Psoas muscle (tissue), 8 donors: ENCODE data around the gene SPTBN4. TPM values are rescaled to one million over a fixed set of nuclear protein-coding genes. Genes with fewer than 3 reads are reported as not detected.

ENCODE experiments used
- ATAC-seq, 4 donors: fragments of 200-7000 bp; cut with Tn5 transposase; one replicate each; pipeline ENCODE4 v1.9.1; 2020; ENCODE audit warnings: moderate library complexity in 3 of 4, mild to moderate bottlenecking in 2 of 4
- DNase-seq, 2 donors: peaks; one replicate each; pipeline ENCODE4 v3.0.0-alpha.2; 2020
- H3K27ac ChIP-seq: fragments of 200-600 bp; one replicate; pipeline ENCODE4 v1.8.0; 2022
- H3K27me3 ChIP-seq, 3 donors: fragments of 200-600 bp in 1 of 3; one replicate each; pipeline versions ENCODE4 v1.6.1 to v1.8.0; 2013 to 2022; ENCODE audit warnings: low read length in 2 of 3, mild to moderate bottlenecking in 2 of 3, moderate library complexity in 1 of 3; ENCODE audit not compliant: insufficient read depth in 3 of 3
- H3K36me3 ChIP-seq, 2 donors: fragments of 200-600 bp in 1 of 2; one replicate each; pipeline versions ENCODE4 v1.6.1 to v1.8.0; 2013 to 2022; ENCODE audit warnings: low read depth in 1 of 2, mild to moderate bottlenecking in 1 of 2, moderate library complexity in 1 of 2; ENCODE audit not compliant: insufficient read depth in 1 of 2
- H3K4me1 ChIP-seq: fragments of 200-600 bp; one replicate; pipeline ENCODE4 v1.8.0; 2022
- H3K4me3 ChIP-seq: fragments of 200-600 bp; one replicate; pipeline ENCODE4 v1.8.0; 2022; ENCODE audit warnings: mild to moderate bottlenecking
- H3K9me3 ChIP-seq: fragments of 200-600 bp; one replicate; pipeline ENCODE4 v1.8.0; 2022
- WGBS, 3 donors: extraction: QIAGEN DNeasy Blood & Tissue Kit; methylation state at CpG; one replicate each; pipeline versions ENCODE4 v1.1.6 to v1.1.7; 2013; 5-methylcytosine and 5-hydroxymethylcytosine counted together
- intact Hi-C, 2 donors: fragments of 100-400 bp; cut with DNase I; formaldehyde crosslinking; loops; one replicate each; pipeline versions ENCODE4 v1.11.0 to v1.14.2; 2022
- polyA plus RNA-seq, 3 donors: library from polyadenylated mRNA; stranded (reverse); fragments of 200-250 nt; gene quantifications; one replicate each; pipeline ENCODE4 v1.2.3, GENCODE V29; 2013
- total RNA-seq, 4 donors: library from RNA; stranded (reverse); fragmentation: NEBNext Ultra II Directional in 2 of 4; extraction: Animal tissue kit (Norgen Biotek cat#: 25700) in 2 of 4; gene quantifications; one replicate each; pipeline versions ENCODE4 v1.2.1 to v1.2.4, GENCODE V29; 2021 to 2023
- TF ChIP-seq, protein P1 (sequence below): fragments of 200-600 bp; IDR thresholded peaks from one replicate; pipeline ENCODE4 v1.8.0; 2022; ENCODE audit warnings: antibody characterized with exemption
- donor health status: healthy with polysubstance abuse.
- donor health status: DM: no; HTN: no; CAD: no; lungs with moderate emphysema.
- donor health status: Bipolar disorder and iron deficiency.
- donor health status: healthy.
- donor health status: DM: yes; HTN: yes; CAD: no.
- donor health status: DM: no; HTN: no; CAD: no.
- donor health status: DM: no; HTN: no; CAD: no.
- donor health status: DM: yes; HTN: yes; CAD: no.

The SPTBN4 gene
- total and polyA plus RNA-seq, 7 donors: 0.66 to 4.7 (median 2.8) TPM

DNA sequence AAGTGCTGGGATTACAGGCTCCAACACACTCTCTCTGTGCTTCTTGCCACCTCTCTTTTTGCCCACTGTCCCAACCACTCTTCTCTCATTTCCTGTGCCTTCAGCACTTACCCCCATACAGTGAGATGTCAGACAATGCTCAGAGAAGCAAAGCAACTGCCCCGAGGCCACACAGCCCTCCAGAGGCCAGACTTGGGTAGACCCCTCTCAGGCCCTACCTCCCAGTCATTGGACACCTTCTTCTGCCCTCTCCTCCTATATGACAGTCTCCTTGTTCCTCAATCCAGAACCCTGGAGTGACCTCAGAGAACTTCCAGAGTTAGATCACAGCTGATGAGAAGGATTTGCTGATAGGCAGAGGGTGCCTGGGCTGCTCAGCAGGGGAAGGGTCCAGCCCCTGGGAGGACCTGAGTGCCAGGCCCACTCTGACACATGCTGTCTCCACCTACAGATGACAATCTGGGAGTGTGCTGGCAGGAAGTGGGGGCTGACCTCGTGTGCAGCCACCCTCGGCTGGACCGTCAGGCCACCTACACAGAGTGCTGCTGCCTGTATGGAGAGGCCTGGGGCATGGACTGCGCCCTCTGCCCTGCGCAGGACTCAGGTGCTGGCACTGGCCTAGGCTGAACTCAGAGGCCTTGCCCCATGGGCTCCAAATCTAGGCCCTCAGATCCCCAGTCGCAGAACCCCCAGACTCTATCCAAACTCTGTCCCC is 158.8 kb downstream of the SPTBN4 start:
- H3K27ac ChIP-seq: no peak overlapping the region
- WGBS, 3 donors: 78 to 87% (median 81%) methylated on average over 7 of the region's 7 CpGs

More for the DNA sequence above, 158.8 kb downstream of the SPTBN4 start:
- Histone ChIP-seq H3K4me1 (no peaks in the 10 kb centered on the region), H3K27me3 (no peaks in the 10 kb centered on the region), H3K36me3 (peaks cover 0 to 11% of the 10 kb centered on the region in 2 donors), H3K9me3 (no peaks in the 10 kb centered on the region), H3K4me3 (no peak overlapping the region)
- ATAC-seq (no peak), DNase-seq (no peak)
- TF ChIP-seq, protein P1, sequence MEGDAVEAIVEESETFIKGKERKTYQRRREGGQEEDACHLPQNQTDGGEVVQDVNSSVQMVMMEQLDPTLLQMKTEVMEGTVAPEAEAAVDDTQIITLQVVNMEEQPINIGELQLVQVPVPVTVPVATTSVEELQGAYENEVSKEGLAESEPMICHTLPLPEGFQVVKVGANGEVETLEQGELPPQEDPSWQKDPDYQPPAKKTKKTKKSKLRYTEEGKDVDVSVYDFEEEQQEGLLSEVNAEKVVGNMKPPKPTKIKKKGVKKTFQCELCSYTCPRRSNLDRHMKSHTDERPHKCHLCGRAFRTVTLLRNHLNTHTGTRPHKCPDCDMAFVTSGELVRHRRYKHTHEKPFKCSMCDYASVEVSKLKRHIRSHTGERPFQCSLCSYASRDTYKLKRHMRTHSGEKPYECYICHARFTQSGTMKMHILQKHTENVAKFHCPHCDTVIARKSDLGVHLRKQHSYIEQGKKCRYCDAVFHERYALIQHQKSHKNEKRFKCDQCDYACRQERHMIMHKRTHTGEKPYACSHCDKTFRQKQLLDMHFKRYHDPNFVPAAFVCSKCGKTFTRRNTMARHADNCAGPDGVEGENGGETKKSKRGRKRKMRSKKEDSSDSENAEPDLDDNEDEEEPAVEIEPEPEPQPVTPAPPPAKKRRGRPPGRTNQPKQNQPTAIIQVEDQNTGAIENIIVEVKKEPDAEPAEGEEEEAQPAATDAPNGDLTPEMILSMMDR: no peak
- intact Hi-C loops: no loop called here

Other genes with a start within 250 kb of the SPTBN4 start
- gene TTC9B, start 248.6 kb upstream of the SPTBN4 start, total RNA-seq: not detected
- gene TTC9B, start 248.6 kb upstream of the SPTBN4 start, polyA plus RNA-seq: under 1 TPM in 1 of 3 donors, not detected in 2; 0.06 TPM
- gene CCNP, start 240.3 kb upstream of the SPTBN4 start, total RNA-seq: not detected
- gene CCNP, start 240.3 kb upstream of the SPTBN4 start, polyA plus RNA-seq: under 1 TPM in 1 of 3 donors, not detected in 2; 0.04 TPM
- 100 to 1,000 TPM; 135 to 194 (median 173) TPM for gene AKT2, start 181.7 kb upstream of the SPTBN4 start, total RNA-seq
- 100 to 1,000 TPM in 1 of 3 donors, 10 to 100 TPM in 2; 81.8 to 139 (median 98.0) TPM for gene AKT2, start 181.7 kb upstream of the SPTBN4 start, polyA plus RNA-seq
- 100 to 1,000 TPM; 220 to 299 (median 285) TPM for gene C19orf47, start 118.6 kb upstream of the SPTBN4 start, total RNA-seq
- gene C19orf47, start 118.6 kb upstream of the SPTBN4 start, polyA plus RNA-seq: 100 to 1,000 TPM; 368 to 436 (median 429) TPM
- 100 to 1,000 TPM in 1 of 4 donors, 10 to 100 TPM in 3; 77.8 to 116 (median 85.0) TPM for gene PLD3, start 118.3 kb upstream of the SPTBN4 start, total RNA-seq
- 10 to 100 TPM; 60.2 to 87.3 (median 64.9) TPM for gene PLD3, start 118.3 kb upstream of the SPTBN4 start, polyA plus RNA-seq
- under 1 TPM in 2 of 4 donors, not detected in 2; 0.08 to 0.11 TPM for gene HIPK4, start 76.8 kb upstream of the SPTBN4 start, total RNA-seq
- gene HIPK4, start 76.8 kb upstream of the SPTBN4 start, polyA plus RNA-seq: under 1 TPM in 1 of 3 donors, not detected in 2; 0.03 TPM
- gene PRX, start 53.6 kb upstream of the SPTBN4 start, total RNA-seq: 1 to 10 TPM; 1.4 to 3.3 (median 2.8) TPM
- 1 to 10 TPM; 1.9 to 2.1 (median 2.1) TPM for gene PRX, start 53.6 kb upstream of the SPTBN4 start, polyA plus RNA-seq
- 10 to 100 TPM; 10.5 to 24.0 (median 20.2) TPM for gene SERTAD1, start 41.0 kb upstream of the SPTBN4 start, total RNA-seq
- gene SERTAD1, start 41.0 kb upstream of the SPTBN4 start, polyA plus RNA-seq: 10 to 100 TPM; 10.7 to 88.7 (median 17.3) TPM
- gene SERTAD3, start 22.7 kb upstream of the SPTBN4 start, total RNA-seq: 10 to 100 TPM; 16.0 to 29.0 (median 26.0) TPM
- 10 to 100 TPM; 12.7 to 30.0 (median 13.8) TPM for gene SERTAD3, start 22.7 kb upstream of the SPTBN4 start, polyA plus RNA-seq
- 100 to 1,000 TPM in 2 of 4 donors, 10 to 100 TPM in 2; 74.1 to 189 (median 114) TPM for gene BLVRB, start 1.3 kb upstream of the SPTBN4 start, total RNA-seq
- gene BLVRB, start 1.3 kb upstream of the SPTBN4 start, polyA plus RNA-seq: 100 to 1,000 TPM; 167 to 204 (median 172) TPM
- gene SHKBP1, start 109.9 kb downstream of the SPTBN4 start, total RNA-seq: 10 to 100 TPM; 12.4 to 17.4 (median 16.1) TPM
- gene SHKBP1, start 109.9 kb downstream of the SPTBN4 start, polyA plus RNA-seq: 10 to 100 TPM; 14.0 to 21.7 (median 20.3) TPM
- 10 to 100 TPM; 24.1 to 55.8 (median 44.0) TPM for gene LTBP4, start 134.4 kb downstream of the SPTBN4 start, total RNA-seq
- gene LTBP4, start 134.4 kb downstream of the SPTBN4 start, polyA plus RNA-seq: 10 to 100 TPM; 16.0 to 23.8 (median 20.6) TPM
- gene NUMBL, start 223.7 kb downstream of the SPTBN4 start, total RNA-seq: 10 to 100 TPM; 12.0 to 13.3 (median 12.9) TPM
- gene NUMBL, start 223.7 kb downstream of the SPTBN4 start, polyA plus RNA-seq: 1 to 10 TPM; 3.3 to 5.5 (median 4.1) TPM
- 10 to 100 TPM in 3 of 4 donors, 1 to 10 TPM in 1; 6.8 to 16.2 (median 13.7) TPM for gene COQ8B, start 249.9 kb downstream of the SPTBN4 start, total RNA-seq
- 10 to 100 TPM; 13.2 to 43.1 (median 16.1) TPM for gene COQ8B, start 249.9 kb downstream of the SPTBN4 start, polyA plus RNA-seq